ENCODE results near the gene ALOX5AP.

The ALOX5AP gene

GRCh38 chr13:30805132-30805537 is 69.8 kb downstream of the ALOX5AP start:
- H3K9ac ChIP-seq (ENCODE audit: low read length) = no peak overlapping the region
- H2AFZ ChIP-seq (ENCODE audit: low read depth, low read length) = no peak overlapping the region
- peaks cover 12% of the 10 kb centered on the region for H3K27me3 ChIP-seq (ENCODE audit: low read depth, low read length)
- no peaks in the 10 kb centered on the region for H3K9me3 ChIP-seq (ENCODE audit: insufficient read depth, low read length)
- TF ChIP-seq EZH2phosphoT487 (IDR thresholded peaks at IDR 0.05; ENCODE audit: low read depth) = no peak
- TF ChIP-seq, protein P1, sequence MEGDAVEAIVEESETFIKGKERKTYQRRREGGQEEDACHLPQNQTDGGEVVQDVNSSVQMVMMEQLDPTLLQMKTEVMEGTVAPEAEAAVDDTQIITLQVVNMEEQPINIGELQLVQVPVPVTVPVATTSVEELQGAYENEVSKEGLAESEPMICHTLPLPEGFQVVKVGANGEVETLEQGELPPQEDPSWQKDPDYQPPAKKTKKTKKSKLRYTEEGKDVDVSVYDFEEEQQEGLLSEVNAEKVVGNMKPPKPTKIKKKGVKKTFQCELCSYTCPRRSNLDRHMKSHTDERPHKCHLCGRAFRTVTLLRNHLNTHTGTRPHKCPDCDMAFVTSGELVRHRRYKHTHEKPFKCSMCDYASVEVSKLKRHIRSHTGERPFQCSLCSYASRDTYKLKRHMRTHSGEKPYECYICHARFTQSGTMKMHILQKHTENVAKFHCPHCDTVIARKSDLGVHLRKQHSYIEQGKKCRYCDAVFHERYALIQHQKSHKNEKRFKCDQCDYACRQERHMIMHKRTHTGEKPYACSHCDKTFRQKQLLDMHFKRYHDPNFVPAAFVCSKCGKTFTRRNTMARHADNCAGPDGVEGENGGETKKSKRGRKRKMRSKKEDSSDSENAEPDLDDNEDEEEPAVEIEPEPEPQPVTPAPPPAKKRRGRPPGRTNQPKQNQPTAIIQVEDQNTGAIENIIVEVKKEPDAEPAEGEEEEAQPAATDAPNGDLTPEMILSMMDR (IDR thresholded peaks at IDR 0.05; ENCODE audit: low read depth, low read length) = no peak
- H3K27ac ChIP-seq (ENCODE audit: low read length) = no peak overlapping the region
- H3K4me3 ChIP-seq (ENCODE audit: low read length) = no peak overlapping the region
- H3K36me3 ChIP-seq (replicated peaks; ENCODE audit: low read depth, low read length) = no peaks in the 10 kb centered on the region
- no peak overlapping the region for H3K4me2 ChIP-seq (ENCODE audit: low read length)
- H3K79me2 ChIP-seq (ENCODE audit: low read length) = no peaks in the 10 kb centered on the region
- no peaks in the 10 kb centered on the region for H4K20me1 ChIP-seq (ENCODE audit: insufficient read depth, low read length)
- H3K4me1 ChIP-seq (ENCODE audit: low read length) = peaks cover 16% of the 10 kb centered on the region

- Histone ChIP-seq H4K20me1 (ENCODE audit: insufficient read depth, low read length) (no peaks in the 10 kb centered on the region), H3K4me1 (ENCODE audit: low read length) (peaks cover 16% of the 10 kb centered on the region), H3K27me3 (ENCODE audit: low read depth, low read length) (peaks cover 12% of the 10 kb centered on the region), H3K27ac (ENCODE audit: low read length) (no peak overlapping the region), H2AFZ (ENCODE audit: low read depth, low read length) (no peak overlapping the region), H3K9ac (ENCODE audit: low read length) (no peak overlapping the region), H3K4me3 (ENCODE audit: low read length) (no peak overlapping the region), H3K9me3 (ENCODE audit: insufficient read depth, low read length) (no peaks in the 10 kb centered on the region), H3K4me2 (ENCODE audit: low read length) (no peak overlapping the region), H3K36me3 (replicated peaks; ENCODE audit: low read depth, low read length) (no peaks in the 10 kb centered on the region), H3K79me2 (ENCODE audit: low read length) (no peaks in the 10 kb centered on the region)
- TF ChIP-seq, protein P1 (IDR thresholded peaks at IDR 0.05; ENCODE audit: low read depth, low read length) = no peak
- no peak for TF ChIP-seq EZH2phosphoT487 (IDR thresholded peaks at IDR 0.05; ENCODE audit: low read depth)
Measured at GRCh38 chr13:30805603-30806011, 70.3 kb downstream of the ALOX5AP start.

- Histone ChIP-seq H3K4me3 (ENCODE audit: low read length) (no peak overlapping the region), H3K9me3 (ENCODE audit: insufficient read depth, low read length) (no peaks in the 10 kb centered on the region), H3K27me3 (ENCODE audit: low read depth, low read length) (peaks cover 12% of the 10 kb centered on the region), H3K36me3 (replicated peaks; ENCODE audit: low read depth, low read length) (no peaks in the 10 kb centered on the region), H3K4me2 (ENCODE audit: low read length) (no peak overlapping the region), H3K27ac (ENCODE audit: low read length) (no peak overlapping the region), H4K20me1 (ENCODE audit: insufficient read depth, low read length) (no peaks in the 10 kb centered on the region), H3K4me1 (ENCODE audit: low read length) (peaks cover 13% of the 10 kb centered on the region), H2AFZ (ENCODE audit: low read depth, low read length) (no peak overlapping the region), H3K9ac (ENCODE audit: low read length) (no peak overlapping the region), H3K79me2 (ENCODE audit: low read length) (no peaks in the 10 kb centered on the region)
- no peak for TF ChIP-seq EZH2phosphoT487 (IDR thresholded peaks at IDR 0.05; ENCODE audit: low read depth)
Measured at GRCh38 chr13:30806784-30807183, 71.4 kb downstream of the ALOX5AP start.

DNA sequence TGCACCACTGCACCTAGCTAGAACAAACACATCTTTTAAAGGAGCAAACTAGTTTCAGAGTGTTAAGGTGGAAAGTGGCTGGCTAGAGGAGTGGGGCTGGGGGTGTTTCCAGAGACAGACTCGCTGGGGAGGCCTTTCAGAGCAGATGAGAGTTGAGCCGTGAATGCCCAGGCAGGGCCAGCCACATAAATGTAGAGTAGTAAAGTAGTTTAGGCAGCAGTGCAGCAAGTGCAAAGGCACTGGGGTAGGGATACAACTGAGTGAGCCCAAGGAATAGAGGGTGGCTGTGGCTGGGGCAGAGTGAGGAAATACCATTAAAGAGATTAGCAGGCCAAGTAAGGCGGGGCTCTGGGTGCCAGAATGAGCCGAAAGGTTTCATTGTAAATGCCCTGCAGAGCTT is 72.0 kb downstream of the ALOX5AP start:
- H2AFZ ChIP-seq (ENCODE audit: low read depth, low read length) = no peak overlapping the region
- no peak overlapping the region for H3K9ac ChIP-seq (ENCODE audit: low read length)
- H3K36me3 ChIP-seq (replicated peaks; ENCODE audit: low read depth, low read length) = no peaks in the 10 kb centered on the region
- H3K4me1 ChIP-seq (ENCODE audit: low read length) = peaks cover 8% of the 10 kb centered on the region
- H3K4me2 ChIP-seq (ENCODE audit: low read length) = no peak overlapping the region
- TF ChIP-seq, protein P1 (IDR thresholded peaks at IDR 0.05; ENCODE audit: low read depth, low read length) = no peak
- peaks cover 14% of the 10 kb centered on the region for H3K27me3 ChIP-seq (ENCODE audit: low read depth, low read length)
- H4K20me1 ChIP-seq (ENCODE audit: insufficient read depth, low read length) = no peaks in the 10 kb centered on the region
- H3K27ac ChIP-seq (ENCODE audit: low read length) = no peak overlapping the region
- no peak overlapping the region for H3K4me3 ChIP-seq (ENCODE audit: low read length)
- no peaks in the 10 kb centered on the region for H3K79me2 ChIP-seq (ENCODE audit: low read length)
- H3K9me3 ChIP-seq (ENCODE audit: insufficient read depth, low read length) = no peaks in the 10 kb centered on the region

DNA sequence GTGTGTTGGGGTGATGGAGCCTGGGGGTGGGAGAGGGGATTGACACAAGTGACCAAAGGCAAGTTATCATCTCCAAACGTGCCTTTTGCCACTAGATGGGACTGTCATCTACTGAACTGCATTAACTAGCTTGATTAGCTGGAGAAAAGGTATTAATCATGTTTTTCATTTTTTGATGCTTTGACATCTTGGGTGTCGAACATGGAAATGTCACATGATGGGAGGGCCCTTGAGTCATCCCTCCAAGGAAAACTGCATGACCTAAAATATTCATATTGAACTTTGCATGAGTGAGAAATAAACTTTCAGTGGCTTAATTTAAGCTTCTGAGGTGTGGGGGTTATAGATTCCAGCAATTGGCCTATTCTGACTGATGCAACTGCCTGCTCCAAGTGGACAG is 73.3 kb downstream of the ALOX5AP start:
- Histone ChIP-seq H3K4me2 (ENCODE audit: low read length) (no peak overlapping the region), H3K4me1 (ENCODE audit: low read length) (no peaks in the 10 kb centered on the region), H3K27me3 (ENCODE audit: low read depth, low read length) (peaks cover 13% of the 10 kb centered on the region), H2AFZ (ENCODE audit: low read depth, low read length) (no peak overlapping the region), H3K27ac (ENCODE audit: low read length) (no peak overlapping the region), H3K79me2 (ENCODE audit: low read length) (no peaks in the 10 kb centered on the region), H3K9me3 (ENCODE audit: insufficient read depth, low read length) (no peaks in the 10 kb centered on the region), H3K4me3 (ENCODE audit: low read length) (no peak overlapping the region), H3K36me3 (replicated peaks; ENCODE audit: low read depth, low read length) (no peaks in the 10 kb centered on the region), H4K20me1 (ENCODE audit: insufficient read depth, low read length) (no peaks in the 10 kb centered on the region), H3K9ac (ENCODE audit: low read length) (no peak overlapping the region)
- TF ChIP-seq, protein P1 (IDR thresholded peaks at IDR 0.05; ENCODE audit: low read depth, low read length) = peak; percentile 50
- TF ChIP-seq EZH2phosphoT487 (IDR thresholded peaks at IDR 0.05; ENCODE audit: low read depth) = no peak
